NCI-H345 treated with DMSO at 0.1 percent for 48 hours (cell line): Measurements from ENCODE around the gene EVX1.

Experiments used
- DNase-seq: peaks from one replicate; lab custom pipeline; 2025; ENCODE audit not compliant: unreplicated experiment; lab: John Stamatoyannopoulos, UW

The EVX1 gene

DNA sequence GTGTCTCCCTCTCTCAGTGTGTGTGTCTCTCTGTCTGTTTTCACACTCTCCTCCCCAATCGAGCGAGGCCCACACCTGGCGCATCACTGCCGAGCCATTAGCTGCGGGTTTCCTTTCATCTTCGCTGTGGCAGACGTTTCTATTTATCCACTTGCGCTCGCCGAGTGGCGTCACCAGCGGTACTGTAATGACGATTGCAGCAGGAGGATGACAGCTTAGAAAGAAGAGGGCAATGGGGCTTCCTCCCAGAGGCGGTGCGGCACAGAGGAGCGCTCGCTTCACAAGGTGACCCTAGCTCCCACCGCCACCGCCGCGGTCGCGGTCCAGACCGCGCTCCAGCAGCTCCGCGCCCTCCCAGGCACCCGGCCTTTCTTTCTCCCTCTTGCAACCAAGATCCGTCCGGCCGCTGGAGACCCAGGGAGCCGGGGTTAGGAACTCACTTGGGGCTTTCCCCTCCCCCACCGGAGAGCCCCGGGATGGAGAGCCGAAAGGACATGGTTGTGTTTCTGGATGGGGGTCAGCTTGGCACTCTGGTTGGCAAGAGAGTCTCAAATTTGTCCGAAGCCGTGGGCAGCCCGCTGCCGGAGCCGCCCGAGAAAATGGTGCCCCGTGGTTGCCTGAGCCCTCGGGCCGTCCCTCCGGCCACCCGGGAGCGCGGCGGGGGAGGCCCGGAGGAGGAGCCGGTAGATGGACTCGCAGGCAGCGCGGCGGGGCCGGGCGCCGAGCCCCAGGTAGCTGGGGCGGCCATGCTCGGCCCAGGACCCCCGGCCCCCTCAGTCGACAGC lies at the start of gene EVX1:
Gene EVX1 (plus strand): TSS at position 248 of the 785 bp plus-strand sequence. CDS start 229 bp downstream, at position 477.
- peak; percentile 20 for DNase-seq

DNA sequence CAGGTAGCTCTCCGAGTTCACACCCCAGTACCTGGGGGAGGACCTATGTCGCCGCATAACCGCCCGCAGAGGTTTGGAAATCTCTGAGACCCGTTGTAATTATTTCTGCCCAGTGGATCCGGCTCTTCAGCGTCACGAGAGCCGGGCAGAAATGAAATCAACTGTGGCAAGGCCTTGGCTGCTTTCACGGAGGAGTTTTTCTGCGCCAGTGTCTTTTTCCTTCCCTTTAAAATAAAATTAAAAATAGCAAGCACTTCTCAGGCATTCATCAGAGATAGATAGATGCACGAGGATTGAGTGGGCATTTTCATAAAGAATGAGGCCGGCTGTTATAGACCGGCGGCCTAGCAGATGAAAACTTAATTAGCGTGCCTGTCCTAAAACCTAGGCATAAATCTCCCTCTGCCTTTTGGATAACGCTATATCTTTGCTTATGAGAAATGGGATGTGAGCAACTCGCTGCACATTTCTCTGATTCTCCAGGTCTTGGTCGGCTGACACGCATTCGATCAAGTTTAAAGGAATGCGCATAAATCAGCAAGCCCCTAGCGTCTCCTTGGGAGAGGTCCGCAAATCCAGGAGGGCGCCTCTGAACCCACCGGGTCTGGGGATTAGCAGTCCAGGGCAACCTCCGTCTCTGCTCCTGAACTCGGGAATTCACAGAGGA lies 49.1 kb upstream of the EVX1 start:
- DNase-seq: no peak

DNA sequence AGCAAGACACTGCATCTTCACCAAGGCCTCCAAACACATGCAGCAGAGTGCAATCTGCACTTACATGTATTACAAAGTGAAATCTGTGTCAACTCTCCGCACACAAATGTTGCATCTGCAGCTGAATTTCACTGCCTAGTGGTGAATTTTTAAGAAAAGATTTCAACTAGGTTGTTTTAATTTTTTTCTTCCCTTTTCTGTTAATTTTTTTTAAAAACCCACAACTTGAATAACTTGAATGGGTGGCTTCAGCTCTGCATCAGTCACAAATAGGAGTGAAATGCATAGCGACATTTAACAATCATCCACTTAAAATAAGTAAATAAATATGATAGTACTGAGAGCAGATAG lies 48.6 kb upstream of the EVX1 start:
- DNase-seq: no peak

DNA sequence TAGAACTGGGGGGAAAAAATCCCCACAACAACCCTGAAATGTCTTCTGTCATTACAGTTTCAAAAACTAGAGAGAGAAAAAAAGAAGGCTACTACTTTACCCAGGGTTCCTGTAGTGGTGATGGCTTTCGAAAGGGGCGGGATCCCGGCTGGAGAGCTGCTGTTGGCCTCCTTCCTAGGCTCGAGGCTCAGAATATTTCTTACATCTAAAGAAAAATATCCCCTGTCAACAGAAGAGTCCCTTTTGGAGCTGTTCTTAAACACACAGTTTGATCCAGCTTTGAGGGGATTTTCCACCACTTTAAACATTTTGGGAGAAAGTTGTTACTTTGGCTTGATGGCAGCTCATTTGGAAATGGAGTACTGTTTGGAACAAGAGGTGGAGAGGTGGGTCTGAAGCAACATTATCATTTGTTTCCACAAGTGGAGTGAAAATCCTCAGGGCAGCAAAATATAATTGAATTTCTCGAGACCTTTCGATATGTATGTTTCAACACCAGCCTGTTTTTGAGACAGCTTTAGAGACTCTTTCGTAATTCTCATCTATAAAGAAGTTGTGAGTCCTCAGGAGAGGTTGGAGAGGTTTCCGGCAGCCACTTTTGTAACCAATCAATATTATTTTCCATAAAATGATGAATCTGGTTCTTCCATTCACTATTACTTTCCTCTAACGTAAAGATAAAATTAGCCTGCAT lies 47.8 kb upstream of the EVX1 start:
- DNase-seq: no peak

DNA sequence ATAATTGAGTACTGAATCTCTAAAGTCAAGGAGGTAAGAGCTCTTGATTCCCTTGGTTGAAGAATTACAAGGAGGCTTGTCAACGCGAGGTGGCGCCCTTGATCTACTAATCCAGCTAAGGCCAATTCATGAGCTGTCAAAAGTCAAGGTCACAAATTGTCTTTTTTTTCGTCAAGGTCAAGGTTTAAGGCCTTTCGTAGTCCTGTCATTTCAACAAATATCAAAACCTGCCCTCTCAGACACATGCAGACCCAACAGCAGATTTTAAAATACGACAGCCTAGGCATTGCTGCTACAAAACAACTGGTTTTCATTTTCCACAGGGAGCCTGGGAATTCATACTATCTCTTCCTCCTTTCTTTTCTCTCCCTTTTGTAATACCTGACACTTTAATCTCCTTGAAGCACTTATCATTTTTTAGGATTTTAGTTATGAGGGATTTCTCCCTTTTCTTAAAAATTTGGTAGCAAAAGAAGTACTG lies 46.3 kb upstream of the EVX1 start:
- peak; percentile 62 for DNase-seq

DNA sequence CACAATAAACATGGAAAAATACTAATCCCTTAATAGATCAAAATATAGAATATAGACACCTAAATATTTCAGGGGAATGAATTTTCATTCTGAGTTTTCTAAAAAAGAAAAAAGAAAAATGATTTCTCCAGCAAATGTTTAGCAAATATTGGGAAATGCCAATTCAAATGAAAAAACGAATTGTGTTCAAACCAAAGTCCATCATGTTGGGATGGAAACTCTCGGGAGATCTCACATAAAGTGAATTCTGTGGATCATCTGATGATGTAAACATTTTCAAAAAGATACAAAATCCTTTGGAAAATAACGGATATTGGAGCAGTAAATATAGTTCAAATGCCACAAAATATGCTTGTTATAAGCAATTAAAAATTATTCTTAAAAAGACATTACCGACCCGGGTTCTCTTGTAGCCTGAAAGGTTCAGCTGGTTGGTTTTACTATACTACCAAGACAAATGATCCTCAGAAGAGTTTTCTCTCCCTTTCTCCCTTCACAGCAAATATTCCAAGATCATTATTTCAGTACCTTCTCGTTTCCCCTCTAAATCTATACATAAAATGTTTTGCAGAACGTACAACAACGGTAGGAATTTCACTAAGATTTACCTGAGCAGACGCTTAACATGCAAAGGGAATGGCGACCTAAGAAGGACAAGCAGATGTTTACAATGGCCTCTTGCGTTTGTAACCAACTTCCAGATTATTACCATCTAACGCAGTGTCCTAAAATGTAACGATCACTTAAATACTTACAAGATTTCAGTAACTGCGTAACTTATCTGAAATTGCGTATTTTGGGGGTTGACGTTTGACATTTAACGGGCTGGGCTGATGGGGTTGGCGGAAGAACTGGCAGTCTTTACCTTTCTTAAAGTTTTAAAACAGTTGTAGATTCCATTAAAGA lies 45.2 kb upstream of the EVX1 start:
- DNase-seq: no peak

DNA sequence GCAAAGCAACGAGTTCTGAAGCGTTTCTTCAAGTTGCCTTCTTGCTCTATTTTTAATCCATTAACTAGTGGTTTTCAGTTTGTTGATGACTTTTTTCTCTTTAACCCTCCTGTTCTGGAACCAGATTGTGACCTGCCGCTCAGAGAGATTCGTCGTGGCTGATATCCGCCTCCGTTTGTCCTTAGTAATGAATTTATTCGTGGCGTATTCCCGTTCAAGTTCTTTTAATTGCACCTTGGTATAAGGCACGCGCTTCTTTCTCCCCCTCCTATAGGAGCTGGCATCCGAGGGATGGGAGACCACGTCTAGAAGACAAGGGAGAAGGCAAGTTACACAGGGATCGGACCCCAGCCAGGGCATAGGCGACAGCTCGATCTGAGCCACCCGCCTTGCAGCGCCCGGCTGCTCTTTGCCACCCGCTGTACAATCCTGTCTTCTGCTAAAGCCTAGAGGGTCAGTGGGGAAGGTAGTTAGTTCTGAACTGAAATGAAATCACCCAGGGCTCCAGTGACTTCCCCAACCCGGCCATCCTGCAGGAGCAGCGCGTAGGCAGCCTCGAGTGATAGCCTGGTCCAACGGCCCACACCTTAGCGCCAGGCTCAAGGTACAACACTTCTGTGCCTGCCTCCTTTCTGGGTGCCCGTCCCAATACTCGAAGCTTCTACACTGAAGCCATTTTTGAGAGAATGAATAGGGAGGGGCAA lies 44.3 kb upstream of the EVX1 start:
- no peak for DNase-seq

DNA sequence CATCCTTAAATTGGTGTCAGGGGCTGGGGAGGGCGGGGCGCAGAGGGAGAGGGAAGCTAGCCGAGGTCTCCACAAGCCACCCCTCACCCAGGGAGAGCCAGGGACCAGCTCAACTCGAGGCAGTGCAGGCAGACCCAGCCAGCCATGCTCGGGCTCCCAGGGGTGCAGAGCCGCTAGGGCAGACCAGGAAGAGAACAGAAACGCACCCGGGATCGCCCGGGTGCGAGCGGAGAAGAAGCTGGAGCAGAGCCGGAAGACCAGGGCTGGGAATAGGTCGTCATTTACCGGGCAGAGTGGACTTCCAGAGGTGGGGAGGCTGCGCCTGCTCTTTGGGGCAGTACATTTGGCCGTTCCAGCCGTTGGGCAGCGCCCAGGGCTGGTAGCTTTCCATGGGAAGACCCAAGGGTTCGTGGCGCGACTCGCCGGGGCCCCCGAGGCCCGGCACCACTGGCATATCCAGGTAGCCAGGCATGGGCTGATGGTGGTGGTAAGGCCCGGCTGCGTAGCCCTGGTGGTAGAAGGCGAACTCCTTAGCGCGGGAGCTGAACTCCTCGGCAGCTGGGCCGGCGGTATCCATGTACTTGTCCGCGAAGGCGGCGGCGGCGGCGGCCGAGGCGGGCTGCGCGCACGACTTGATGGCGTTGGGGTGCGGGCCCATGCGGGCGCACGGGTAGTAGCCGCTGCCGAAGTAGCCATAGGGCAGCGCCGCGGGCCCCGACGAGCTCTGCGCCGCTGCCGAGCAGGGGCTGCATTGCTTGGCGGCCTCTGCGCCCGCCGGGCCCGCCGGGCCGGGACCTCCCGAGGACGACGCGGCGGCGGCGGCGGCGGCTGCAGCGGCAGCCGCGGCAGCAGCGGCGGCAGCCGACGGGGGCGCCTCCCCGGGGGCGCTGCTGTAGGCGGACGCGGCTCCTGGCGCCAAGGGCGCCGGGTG lies 43.5 kb upstream of the EVX1 start:
- no peak for DNase-seq

DNA sequence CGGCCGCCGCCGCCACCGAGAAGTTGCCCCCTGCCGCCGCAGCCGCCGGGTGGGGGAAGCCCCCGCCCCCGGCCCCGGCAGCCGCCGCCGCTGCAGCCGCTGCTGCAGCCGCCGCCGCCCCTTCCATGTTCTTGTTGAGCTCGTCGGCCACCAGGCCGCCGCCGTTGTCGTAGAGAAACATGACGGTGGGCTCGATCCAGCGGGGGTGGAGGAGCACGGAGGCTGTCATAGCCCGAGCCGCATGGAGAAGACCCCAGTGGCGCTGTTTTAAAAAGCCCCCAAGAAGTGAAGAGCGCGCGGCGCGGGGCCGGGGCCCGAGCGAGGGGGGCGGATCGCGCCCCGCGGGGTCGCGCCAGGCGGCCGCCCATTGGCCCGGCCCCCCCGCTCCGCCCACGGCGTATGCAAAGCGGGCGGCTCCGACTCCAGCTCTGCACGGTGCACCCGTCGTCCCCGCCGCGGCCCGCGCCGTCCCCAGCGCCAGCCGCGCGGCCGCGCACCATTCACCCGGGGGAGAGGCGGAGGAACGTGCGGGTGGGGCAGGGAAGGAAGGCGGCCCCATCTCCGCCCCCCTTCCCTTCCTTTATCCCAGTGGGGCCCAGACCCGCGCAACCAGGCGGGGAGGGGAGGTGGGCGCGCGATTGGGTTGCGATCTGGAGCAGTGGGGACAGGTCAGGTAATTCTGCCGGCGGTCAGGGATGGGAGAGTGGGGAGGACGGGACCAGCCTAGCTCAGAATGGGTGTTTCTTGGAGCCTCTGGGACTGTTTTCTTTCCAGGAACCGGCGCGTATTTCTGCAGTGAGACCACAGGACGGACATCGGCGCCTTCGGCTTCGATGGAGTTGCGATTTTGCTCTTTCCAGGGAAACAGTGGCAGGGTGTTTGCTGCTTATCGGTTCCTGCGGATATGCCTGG lies 42.5 kb upstream of the EVX1 start, which contains the start of gene HOXA13:
Gene HOXA13 (minus strand): TSS at position 243 of the 912 bp plus-strand sequence. CDS start 14 bp downstream, at position 229.
- peak; percentile 38 for DNase-seq

DNA sequence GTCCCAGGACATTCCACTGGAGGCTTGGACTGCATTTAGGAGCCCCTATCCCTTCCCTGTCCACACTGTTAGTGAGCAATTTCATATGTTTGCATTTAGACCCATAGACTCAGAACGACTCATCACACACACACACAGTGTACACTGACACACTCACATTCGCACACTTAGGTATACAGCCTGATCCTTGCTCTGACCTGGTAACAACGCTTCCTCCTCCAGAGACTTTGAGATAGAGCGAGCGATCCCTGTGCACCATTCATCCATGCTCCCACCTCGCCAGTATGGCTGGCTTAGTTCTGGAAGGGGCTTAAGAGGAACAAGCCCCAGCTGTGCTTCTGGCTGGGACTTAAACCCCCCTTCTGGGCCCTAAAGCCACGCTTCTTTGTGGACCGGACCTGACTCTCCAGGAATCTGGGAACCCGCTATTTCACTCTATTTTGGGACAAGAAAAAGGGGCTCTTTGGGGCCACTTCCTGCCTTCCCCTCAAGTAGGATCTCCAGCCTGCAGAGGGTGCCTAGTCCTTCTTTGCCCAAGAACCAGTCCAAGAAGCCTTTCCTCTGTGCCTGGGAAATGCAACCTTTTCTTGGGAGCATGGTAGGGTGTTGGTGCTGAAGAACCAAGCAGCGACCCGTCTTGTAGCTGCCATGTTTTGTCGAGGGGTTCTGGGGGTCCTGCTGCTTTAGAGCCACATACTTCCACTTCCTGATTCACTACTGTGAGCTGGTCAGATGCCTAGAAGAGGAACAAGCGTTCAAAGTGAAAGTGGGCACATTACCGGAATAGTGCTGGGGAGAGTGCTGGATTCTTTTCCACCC lies 41.6 kb upstream of the EVX1 start:
- DNase-seq: no peak

DNA sequence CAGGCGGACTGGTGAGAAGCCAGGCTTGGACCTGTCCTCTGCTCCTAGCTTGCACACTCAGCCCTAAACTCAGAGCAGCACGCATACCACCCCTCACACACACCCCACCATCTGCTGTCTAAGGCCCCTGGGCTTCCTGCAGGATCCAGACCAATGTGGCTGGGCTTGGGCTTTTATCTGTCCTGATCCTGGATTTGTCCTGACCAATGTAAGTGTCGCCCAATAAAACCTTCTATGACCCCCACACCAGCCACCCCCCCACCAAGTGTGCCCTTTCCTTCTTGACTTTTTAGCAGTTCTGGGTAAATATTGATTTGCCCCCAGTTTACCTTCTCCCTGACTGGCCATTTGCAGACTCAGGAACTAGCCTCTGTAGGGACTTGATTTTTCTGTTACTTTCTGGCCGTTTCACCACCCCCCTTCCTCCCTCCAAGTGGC lies 41.0 kb upstream of the EVX1 start:
- DNase-seq: no peak

DNA sequence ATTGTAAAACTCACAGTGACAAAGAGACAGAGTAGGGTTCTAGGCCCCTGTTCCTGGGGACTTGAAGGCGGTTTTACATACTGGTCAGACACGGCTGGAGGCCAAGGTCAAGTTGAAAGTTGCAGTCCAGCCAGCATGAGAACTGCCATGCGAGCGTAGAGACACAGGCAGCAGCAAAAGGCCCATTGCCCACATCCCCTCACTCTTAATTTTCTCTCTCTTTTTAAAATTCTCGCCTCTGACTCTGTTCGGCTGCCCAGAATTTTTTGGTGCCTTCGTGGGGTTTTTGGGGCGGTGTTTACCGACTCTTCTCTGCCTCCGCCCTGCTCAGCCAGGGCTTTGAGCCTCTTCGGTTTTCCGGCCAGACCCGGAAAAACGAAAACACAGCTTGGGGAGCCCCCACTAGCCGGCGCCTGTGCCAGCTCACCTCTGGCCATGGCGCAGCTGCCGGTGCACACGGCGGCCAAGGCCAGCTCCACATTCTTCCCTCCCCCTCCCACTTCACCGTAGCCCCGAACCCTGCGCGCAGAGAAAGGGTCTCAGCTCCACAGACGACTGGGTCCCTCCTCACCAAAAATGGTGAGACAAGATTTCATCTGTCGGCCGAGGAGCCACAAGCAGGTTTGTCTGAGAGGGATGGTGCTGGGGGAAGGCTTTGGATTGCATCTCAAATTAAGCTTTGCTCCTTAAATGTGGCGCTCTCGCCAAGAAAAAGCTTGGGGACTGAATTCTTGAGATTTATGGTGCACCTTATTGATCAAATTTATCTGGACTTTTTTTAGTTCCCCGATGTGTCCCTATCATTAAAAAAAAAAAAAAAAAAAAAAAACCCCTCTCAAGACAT lies 40.4 kb upstream of the EVX1 start:
- DNase-seq: no peak

DNA sequence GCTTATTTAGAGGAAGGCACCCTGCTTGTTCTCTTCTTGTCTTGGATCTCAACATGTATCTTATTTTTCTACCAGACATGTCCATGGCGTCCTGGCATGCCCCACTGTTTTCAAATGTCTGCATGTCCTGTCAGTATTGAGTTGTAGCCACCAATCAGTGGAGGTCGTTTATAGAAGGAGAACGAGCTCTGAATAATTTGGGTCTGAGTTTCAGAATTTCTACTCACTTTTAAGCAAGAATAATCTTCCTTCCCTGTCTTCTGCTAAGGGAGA lies 39.8 kb upstream of the EVX1 start:
- DNase-seq: no peak

DNA sequence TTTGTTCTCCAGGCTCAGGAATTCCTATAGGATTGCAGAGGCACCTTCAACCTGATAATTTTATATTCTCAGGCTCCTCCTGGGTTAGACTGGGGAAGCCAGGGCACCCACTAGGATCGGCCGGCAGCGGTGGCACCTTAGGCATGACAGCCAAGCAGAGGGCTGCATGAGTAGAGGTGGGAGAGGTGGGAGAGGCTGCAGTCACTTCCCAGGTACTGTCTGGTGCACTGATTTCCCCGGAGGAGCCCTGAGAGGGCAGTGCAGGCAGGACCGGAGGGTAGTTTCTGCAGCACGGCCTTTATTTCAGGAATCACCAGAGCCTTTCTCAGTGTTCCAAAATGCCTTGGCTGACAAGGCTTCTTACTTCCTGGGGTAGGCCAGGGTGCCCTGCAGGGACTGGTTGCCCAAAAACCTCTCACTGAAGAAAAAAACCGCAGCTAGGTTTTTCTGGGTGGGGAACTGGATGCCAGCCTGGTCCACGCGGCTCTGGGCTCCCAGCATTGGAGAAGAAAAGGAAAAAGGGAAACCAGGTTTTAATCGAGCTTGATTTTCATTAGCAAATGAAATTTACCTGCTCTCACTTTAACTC lies 39.1 kb upstream of the EVX1 start:
- DNase-seq: no peak

DNA sequence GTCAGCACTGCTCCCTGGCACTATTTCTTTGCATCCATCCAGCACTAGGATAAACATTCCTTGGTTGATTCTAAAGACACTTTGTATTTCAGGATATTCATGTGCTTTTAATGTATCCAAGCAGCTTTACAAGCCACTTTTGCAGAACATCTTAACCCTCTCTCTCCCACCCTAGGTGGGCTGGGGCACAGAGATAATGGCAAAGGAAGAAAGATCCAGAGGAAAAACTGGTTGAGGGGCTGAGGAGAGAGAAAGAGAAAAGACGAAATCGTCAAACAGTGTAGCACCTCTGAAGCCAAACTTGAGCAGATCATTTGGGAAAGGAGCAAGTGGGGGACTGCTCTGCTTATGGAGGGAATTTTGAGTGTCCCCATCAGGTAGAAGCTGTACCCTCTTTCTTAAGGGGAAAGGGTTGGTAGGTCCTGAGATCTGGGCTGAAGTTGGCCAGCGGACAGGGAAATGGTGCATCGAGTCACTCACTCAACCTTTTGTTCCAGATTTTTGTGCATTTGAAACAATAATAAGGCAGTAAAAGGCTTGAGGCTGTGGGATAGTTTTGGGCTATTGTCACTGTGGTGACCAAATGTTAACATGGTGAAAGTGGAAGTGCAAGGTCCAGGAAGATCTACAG lies 38.5 kb upstream of the EVX1 start:
- no peak for DNase-seq

DNA sequence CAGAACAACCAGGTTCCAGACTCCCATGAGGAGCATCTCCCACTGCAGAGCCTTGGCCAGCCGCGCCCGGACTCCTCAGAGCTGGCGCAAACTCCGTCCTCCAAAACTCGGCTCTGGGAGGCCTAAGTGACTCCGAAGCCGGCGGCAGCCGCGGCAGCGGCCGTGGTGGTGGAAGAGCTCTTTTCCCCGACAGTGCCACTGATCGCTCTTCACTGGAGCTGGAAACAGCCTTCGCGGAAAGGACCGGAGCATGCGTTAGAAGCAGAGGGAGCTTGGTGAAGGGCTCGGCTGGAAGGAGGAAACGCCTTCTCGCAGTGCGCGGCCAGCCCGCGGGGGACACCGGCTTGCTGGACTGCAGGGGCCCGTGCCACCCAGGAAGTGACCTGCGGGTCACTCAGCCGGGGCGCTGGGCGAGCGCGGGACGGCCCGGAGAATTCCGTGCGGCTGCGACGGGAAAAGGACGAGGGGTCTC lies 37.7 kb upstream of the EVX1 start:
- no peak for DNase-seq
